CD4-positive, alpha-beta T cell treated with Interleukin-6 at 100 ng/mL for 8 hours (primary cell): ENCODE measurements around the gene CDC42EP1.
"Not testable (repeated sequence)": the region's sequence is repeated elsewhere in the genome, so short reads cannot be mapped to it uniquely, and the experiment has no call there.

Source experiments
- DNase-seq: peaks from one replicate; pipeline ENCODE4 v3.0.0-alpha.2; 2020; ENCODE audit warnings: mixed read lengths, low spot score

Gene CDC42EP1, protein sequence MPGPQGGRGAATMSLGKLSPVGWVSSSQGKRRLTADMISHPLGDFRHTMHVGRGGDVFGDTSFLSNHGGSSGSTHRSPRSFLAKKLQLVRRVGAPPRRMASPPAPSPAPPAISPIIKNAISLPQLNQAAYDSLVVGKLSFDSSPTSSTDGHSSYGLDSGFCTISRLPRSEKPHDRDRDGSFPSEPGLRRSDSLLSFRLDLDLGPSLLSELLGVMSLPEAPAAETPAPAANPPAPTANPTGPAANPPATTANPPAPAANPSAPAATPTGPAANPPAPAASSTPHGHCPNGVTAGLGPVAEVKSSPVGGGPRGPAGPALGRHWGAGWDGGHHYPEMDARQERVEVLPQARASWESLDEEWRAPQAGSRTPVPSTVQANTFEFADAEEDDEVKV

GRCh38 chr22:37559901-37560607 is at the start of gene CDC42EP1:
Gene CDC42EP1 (plus strand): TSS chr22:37560480. CDS start chr22:37566350, 5,870 bp downstream.
- no peak for DNase-seq

GRCh38 chr22:37511395-37512104 is 48.7 kb upstream of the CDC42EP1 start:
- DNase-seq: no peak

DNA sequence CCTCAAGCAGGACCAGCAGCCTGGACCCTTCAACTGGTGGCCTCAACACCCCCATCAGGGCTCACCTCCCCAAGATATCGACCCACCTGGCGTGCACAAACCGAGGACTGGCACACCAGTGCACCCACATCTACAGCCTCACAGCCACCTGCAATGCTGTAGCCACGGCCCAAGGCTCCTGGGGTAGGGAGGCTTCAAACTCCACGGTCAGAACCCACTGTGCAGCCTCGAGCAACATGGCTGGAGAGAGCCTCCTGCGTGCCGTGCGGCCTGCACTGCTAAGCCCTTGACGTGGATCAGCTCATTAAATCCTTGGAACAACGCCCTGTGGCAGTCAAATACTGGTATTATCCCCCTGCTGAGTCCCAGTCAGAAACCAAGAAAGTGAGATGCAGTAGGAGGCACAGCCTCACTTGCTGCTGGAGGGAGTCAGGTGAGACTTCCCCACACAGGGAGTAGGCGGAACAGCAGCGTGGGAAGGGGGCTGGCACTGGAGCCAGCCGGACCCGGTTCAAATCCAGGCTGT is 45.7 kb upstream of the CDC42EP1 start:
- DNase-seq: no peak

DNA sequence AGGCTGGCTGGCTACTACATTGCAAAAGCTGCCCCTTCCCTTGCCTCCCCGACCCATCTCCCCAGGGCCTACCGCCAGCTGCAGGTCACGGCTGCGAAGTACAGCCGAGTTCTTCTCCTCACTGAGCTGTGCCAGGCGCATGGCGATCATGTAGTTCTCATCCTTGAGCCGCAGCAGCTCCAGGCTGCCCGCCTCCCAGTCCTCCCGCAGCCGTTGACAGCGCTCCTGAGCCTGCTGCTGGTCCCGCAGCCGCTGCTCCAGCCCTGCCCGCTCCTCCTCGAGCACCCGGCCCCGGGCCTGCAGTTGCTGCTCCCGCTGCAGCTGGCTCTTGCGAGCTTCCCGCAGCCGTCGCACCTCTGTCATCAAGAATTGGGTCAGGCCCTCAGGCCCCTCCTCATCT is 44.4 kb upstream of the CDC42EP1 start:
- DNase-seq: no peak

DNA sequence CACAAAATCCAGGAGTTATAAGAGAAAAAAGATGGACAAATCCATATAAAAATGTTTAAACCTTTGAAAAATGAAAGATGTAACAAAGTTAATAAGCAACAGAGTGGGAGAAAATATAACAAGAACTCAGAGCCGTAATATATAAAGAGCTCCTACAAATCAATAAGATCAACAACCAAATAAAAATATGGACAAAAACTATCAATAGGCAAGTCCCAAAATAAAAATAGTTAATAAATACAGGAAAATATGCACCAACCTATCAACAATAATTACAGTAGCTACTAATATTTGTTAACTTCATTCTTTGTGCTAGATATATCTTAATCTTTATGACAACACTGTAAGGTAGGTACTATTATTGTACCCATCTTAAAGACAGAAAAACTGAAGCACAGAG is 43.8 kb upstream of the CDC42EP1 start:
- no peak for DNase-seq

- DNase-seq: no peak
Measured at GRCh38 chr22:37517826-37518450, 42.3 kb upstream of the CDC42EP1 start.

DNA sequence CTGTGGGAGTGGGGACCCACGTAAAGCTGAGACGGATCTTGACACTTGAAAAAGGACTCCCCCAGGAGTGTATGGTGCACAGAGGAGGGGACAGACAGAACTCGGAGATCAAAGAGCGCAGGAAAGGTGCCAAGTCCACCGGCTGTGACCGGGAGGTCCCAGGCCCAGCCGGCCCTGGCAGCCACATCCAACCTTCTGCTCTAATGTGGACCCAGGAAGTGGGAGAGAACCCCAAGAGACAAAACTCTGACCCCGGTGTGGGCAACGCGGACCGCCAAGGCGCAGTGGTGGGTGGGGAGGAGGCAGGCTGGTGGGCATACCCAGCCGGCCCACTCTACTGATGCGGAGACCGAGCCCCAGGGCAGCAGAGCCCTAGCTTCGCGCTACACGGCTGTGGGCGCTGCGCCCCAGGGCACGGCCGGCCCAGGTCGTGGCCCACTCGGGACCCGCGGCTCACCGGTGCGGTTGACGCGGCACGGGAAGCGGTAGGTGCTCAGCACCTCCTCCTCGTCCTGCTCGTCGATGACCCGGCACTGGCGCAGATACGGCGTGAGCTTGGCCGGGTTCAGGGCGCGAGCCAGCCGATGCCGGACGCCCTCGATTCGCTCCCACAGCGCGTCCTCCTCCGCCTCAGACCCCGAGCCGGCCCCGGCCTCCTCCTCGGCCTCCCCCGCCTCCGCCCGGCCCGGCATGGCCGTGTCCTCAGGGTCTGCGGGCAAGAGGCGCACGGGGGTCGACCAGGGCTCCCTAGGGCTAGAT is 41.6 kb upstream of the CDC42EP1 start:
- DNase-seq: no peak

DNA sequence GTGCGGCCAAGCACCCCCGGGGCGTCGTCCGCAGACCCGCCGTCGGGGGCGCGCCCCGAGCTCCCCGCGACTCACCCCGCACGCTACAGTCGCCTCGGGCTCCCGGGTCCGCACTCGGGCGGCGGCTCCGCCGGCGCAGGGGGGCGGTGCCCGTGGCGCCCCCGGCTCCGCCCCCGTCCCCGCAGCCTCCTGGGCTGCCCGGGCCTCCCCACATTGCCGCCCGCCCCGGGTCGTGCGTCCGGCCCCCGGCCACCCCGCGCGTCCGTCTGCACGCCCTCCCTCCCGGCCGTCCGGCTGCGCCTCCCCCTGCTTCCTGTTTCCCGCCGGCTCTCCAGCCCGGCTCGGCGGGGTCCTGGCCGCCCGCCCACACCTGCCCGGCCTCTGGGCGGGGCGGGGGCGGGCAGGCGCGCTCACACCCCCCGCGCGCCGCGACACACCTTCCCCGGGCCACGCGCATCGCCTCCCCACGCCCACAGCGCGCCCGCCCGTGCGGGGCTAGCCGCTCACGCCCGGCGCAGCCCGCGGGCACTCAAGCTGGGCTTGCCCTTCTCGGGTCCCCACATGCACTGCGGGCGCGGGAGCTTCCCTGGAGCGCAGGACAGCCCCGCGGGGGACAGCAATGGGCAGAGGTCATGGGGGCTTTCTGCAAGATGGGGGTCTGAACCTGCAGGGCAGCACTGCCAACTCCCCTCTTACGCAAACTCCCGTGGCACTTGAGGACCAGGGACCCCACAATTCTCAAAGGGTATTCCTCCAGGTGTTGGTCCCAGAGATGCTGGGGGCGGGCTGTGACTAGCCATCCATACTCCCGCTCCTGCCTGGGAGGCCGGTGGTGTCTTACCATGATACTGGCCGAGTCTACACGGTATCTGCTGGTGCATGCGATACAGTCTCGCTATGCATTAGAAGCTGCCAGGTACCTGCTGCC is 40.7 kb upstream of the CDC42EP1 start, which contains the start of gene CARD10:
Gene CARD10, minus strand, starts transcription at position 148 of the 928 bp plus-strand sequence. CDS start 215 bp downstream, outside the sequence.
- DNase-seq: no peak

DNA sequence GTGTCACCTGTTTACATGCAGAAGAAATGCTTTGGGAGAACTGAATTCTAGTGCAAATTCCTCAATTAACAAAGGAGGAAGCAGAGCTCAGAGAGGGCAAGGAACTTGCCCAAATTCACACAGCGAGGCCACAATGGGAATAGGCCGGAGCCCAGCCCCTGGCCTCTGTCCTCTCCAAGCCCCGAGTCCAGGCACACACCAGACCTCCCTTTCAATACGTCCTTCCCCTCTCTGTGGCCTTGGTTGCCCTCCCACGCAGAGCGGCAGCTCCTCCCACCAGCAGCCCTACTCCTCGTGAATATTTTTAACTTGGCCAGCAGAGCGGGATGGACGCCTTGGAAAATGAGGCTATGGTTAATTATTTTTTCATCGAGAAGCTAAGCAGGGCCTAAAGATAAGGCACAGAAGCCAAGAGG is 39.5 kb upstream of the CDC42EP1 start:
- no peak for DNase-seq

- no peak for DNase-seq
Measured at GRCh38 chr22:37521236-37521739, 39.0 kb upstream of the CDC42EP1 start.

- no peak for DNase-seq
Measured at GRCh38 chr22:37522482-37522881, 37.8 kb upstream of the CDC42EP1 start.

DNA sequence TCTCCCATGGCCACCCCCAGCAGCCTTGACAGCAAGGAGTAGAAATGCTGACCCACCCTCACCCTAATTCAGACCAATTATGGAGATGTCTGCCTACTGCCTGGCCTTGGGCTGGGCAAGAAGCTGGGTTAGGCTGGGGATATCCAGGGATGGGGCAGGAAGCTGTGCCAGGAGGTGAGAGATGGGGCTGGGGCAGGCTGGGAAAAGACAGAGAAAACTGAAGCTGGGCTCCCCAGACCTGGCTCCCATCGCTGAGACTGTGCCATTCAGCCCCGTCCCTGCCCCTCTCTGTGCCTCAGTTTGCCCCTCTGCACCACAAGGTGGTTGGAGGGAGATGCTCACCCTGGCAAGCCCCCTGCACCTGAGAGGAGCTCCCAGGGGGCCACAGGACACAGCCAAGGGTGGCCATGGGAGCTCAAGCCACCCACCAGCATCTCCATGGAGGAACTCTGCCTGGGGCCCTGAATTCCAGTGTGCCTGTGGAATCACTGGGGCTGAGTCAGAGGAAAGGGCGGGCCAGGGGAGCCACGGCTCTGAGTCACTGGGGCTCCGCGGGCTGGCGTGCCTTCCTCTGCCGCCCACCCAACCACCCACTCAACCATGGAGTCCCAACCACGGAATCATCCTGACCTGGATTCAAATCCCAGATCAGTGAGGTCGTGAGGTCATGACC is 35.1 kb upstream of the CDC42EP1 start:
- DNase-seq: no peak

- no peak for DNase-seq
Measured at GRCh38 chr22:37525746-37526350, 34.4 kb upstream of the CDC42EP1 start.

DNA sequence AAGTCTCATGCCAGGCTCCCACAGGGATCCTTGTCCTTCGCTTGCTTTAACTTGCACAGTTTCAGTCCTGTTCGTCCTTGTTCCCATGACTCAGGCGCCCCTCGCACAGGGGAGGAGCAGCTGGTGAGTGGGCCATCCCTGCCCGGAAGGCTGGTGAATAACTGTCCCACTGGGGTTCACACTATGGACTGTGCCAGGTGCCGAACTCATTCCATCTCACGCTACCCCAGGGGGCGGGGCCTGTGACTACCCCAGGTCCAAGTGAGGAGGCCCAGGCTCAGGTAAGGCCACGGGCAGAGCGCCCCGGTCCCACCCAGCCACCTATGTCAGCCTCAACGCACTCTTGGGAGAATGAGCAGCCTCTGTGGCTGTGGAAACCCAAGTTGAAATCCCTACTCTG is 33.9 kb upstream of the CDC42EP1 start:
- no peak for DNase-seq

DNA sequence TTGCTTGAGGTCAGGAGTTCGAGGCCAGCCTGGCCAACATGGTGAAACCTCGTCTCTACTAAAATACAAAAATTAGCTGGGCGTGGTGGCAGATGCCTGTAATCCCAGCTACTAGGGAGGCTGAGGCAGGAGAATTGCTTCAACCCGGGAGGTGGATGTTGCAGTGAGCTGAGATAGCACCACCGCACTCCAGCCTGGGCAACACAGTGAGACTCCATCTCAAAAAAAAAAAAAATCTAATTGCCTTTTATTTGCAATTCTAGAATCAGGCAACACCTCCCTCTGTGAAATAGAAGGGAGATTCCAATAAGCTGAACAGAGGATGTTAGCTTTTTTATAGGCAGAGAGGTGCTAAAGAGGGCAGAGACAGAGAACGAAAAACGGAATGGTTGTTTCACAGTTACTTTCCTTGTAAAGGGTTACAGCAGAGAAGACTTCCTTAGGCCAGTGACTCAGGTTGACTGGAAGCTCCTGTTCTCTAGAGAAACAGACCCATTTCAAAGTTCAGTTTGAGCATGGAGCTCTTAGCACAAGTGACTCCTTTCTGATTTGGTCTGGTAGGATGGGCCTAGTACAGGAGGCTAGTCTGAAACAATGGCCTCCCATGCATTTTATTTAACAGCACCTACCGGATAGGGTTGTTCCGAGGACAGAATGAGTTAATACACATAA is 33.1 kb upstream of the CDC42EP1 start:
- not testable (repeated sequence) for DNase-seq

- DNase-seq: not testable (repeated sequence)
Measured at GRCh38 chr22:37527952-37528351, 32.3 kb upstream of the CDC42EP1 start.

- DNase-seq: no peak
Measured at GRCh38 chr22:37529652-37530345, 30.5 kb upstream of the CDC42EP1 start.

GRCh38 chr22:37533995-37534394 is 26.3 kb upstream of the CDC42EP1 start:
- DNase-seq: no peak
